ENCODE results near the gene ITPR2. TPM values are rescaled to one million over a fixed set of nuclear protein-coding genes. Genes with fewer than 3 reads are reported as not detected.

The ITPR2 gene
- total RNA-seq, 2 experiments from 2014 or later, result 28.8 to 29.9 TPM

GRCh38 chr12:26700430-26700829, 132.6 kb downstream of the ITPR2 start:
- DNase-seq (no peak), ATAC-seq (ENCODE audit: poor library complexity) (no peak)
- Histone ChIP-seq H3K9me3 (ENCODE audit: control insufficient read depth in 1 of 2, insufficient read depth in 1 of 2, low read length in 2 of 2) (no peaks in the 10 kb centered on the region), H3K36me3 (ENCODE audit: insufficient read depth, low read length) (peaks cover 23% of the 10 kb centered on the region), H3K4me1 (ENCODE audit: insufficient read depth, low read length) (no peaks in the 10 kb centered on the region), H3K27me3 (ENCODE audit: control insufficient read depth in 1 of 2, insufficient read depth in 2 of 2, low read length in 2 of 2) (no peaks in the 10 kb centered on the region), H3K27ac (ENCODE audit: low read depth in 1 of 2, low read length in 2 of 2) (no peak overlapping the region), H3K4me3 (ENCODE audit: low read length) (no peak overlapping the region)
- Mint-ChIP-seq H3K9me3 (no peaks in the 10 kb centered on the region), H3K36me3 (ENCODE audit: low read depth) (peaks cover 38% of the 10 kb centered on the region), H3K27me3 (no peaks in the 10 kb centered on the region), H3K4me1 (ENCODE audit: low read depth) (no peaks in the 10 kb centered on the region), H3K4me3 (no peak overlapping the region), H3K27ac (no peak overlapping the region)
- CTCF ChIA-PET, result no interaction called here
- POLR2A ChIA-PET, result no interaction called here
- no peak for TF ChIP-seq CTCF (IDR thresholded peaks at IDR 0.05)
- intact Hi-C loops (cut with DNase I, micrococcal nuclease), result loop anchor here in 1 of 2 experiments (2.0 kb wide), 1 partner anchor 604 kb away; no protein-coding TSS in a partner anchor

DNA sequence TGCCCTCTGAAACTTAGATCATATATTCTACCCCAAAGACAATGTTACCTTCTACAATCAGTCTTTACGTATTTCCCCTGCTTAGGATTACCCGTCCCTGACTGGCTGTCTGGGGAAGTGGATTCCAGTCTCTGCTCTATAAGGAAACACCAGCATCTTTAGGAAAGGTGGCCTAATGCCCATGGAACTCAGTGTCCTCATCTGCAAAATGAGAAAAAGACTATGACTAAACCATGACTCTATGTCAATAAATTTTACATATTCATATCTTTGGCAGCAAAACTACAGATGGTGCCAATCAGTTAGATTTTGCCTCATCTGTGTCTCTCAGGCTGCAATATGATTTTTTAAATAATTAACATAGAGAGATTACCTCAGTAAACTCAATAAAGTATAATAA, 133.8 kb downstream of the ITPR2 start:
- no peak overlapping the region for H3K4me3 Mint-ChIP-seq
- POLR2A ChIA-PET, result no interaction called here
- no peaks in the 10 kb centered on the region for H3K4me1 Mint-ChIP-seq (ENCODE audit: low read depth)
- no peak overlapping the region for H3K4me3 ChIP-seq (ENCODE audit: low read length)
- TF ChIP-seq CTCF (IDR thresholded peaks at IDR 0.05), result no peak
- H3K27ac Mint-ChIP-seq, result no peak overlapping the region
- no peak overlapping the region for H3K27ac ChIP-seq (ENCODE audit: low read depth in 1 of 2, low read length in 2 of 2)
- no peaks in the 10 kb centered on the region for H3K27me3 ChIP-seq (ENCODE audit: control insufficient read depth in 1 of 2, insufficient read depth in 2 of 2, low read length in 2 of 2)
- H3K9me3 ChIP-seq (ENCODE audit: control insufficient read depth in 1 of 2, insufficient read depth in 1 of 2, low read length in 2 of 2), result no peaks in the 10 kb centered on the region
- peaks cover 28% of the 10 kb centered on the region for H3K36me3 ChIP-seq (ENCODE audit: insufficient read depth, low read length)
- intact Hi-C loops (cut with DNase I, micrococcal nuclease), result no loop called here
- peaks cover 50% of the 10 kb centered on the region for H3K36me3 Mint-ChIP-seq (ENCODE audit: low read depth)
- CTCF ChIA-PET, result no interaction called here
- no peaks in the 10 kb centered on the region for H3K27me3 Mint-ChIP-seq
- DNase-seq, result no peak
- H3K4me1 ChIP-seq (ENCODE audit: insufficient read depth, low read length), result no peaks in the 10 kb centered on the region
- no peaks in the 10 kb centered on the region for H3K9me3 Mint-ChIP-seq
- ATAC-seq (ENCODE audit: poor library complexity), result no peak

- ChIA-PET POLR2A (no interaction called here), CTCF (interaction anchor here (1.2 kb wide), 1 partner anchor 17 kb away, joined by 3 read pairs; no protein-coding TSS in a partner anchor)
- intact Hi-C loops (cut with DNase I, micrococcal nuclease), result no loop called here
- no peak overlapping the region for H3K4me3 ChIP-seq (ENCODE audit: low read length)
- H3K4me1 ChIP-seq (ENCODE audit: insufficient read depth, low read length), result no peaks in the 10 kb centered on the region
- no peak for DNase-seq
- Mint-ChIP-seq H3K9me3 (no peaks in the 10 kb centered on the region), H3K27me3 (no peaks in the 10 kb centered on the region), H3K27ac (no peak overlapping the region), H3K4me1 (ENCODE audit: low read depth) (no peaks in the 10 kb centered on the region), H3K4me3 (no peak overlapping the region), H3K36me3 (ENCODE audit: low read depth) (peaks cover 57% of the 10 kb centered on the region)
- H3K36me3 ChIP-seq (ENCODE audit: insufficient read depth, low read length), result peaks cover 35% of the 10 kb centered on the region
- H3K9me3 ChIP-seq (ENCODE audit: control insufficient read depth in 1 of 2, insufficient read depth in 1 of 2, low read length in 2 of 2), result no peaks in the 10 kb centered on the region
- H3K27ac ChIP-seq (ENCODE audit: low read depth in 1 of 2, low read length in 2 of 2), result no peak overlapping the region
- no peak for ATAC-seq (ENCODE audit: poor library complexity)
- no peak for TF ChIP-seq CTCF (IDR thresholded peaks at IDR 0.05)
- H3K27me3 ChIP-seq (ENCODE audit: control insufficient read depth in 1 of 2, insufficient read depth in 2 of 2, low read length in 2 of 2), result no peaks in the 10 kb centered on the region
These were observed 134.8 kb downstream of the ITPR2 start for GRCh38 chr12:26698186-26698585.
